LNCAP (cell line): ENCODE measurements around the gene CNGB1.

Experiments
- TF ChIP-seq, protein P1 (sequence below): fragments of 450-650 bp; IDR thresholded peaks from 2 replicates; pipeline ENCODE4 v1.5.1; 2017; ENCODE audit warnings: mild to moderate bottlenecking

Gene CNGB1

GRCh38 chr16:57987441-57988177 lies 16.7 kb upstream of the CNGB1 start:
- TF ChIP-seq, protein P1, sequence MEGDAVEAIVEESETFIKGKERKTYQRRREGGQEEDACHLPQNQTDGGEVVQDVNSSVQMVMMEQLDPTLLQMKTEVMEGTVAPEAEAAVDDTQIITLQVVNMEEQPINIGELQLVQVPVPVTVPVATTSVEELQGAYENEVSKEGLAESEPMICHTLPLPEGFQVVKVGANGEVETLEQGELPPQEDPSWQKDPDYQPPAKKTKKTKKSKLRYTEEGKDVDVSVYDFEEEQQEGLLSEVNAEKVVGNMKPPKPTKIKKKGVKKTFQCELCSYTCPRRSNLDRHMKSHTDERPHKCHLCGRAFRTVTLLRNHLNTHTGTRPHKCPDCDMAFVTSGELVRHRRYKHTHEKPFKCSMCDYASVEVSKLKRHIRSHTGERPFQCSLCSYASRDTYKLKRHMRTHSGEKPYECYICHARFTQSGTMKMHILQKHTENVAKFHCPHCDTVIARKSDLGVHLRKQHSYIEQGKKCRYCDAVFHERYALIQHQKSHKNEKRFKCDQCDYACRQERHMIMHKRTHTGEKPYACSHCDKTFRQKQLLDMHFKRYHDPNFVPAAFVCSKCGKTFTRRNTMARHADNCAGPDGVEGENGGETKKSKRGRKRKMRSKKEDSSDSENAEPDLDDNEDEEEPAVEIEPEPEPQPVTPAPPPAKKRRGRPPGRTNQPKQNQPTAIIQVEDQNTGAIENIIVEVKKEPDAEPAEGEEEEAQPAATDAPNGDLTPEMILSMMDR: no peak

- TF ChIP-seq, protein P1: no peak
Measured at GRCh38 chr16:57986196-57986595, 15.3 kb upstream of the CNGB1 start.

DNA sequence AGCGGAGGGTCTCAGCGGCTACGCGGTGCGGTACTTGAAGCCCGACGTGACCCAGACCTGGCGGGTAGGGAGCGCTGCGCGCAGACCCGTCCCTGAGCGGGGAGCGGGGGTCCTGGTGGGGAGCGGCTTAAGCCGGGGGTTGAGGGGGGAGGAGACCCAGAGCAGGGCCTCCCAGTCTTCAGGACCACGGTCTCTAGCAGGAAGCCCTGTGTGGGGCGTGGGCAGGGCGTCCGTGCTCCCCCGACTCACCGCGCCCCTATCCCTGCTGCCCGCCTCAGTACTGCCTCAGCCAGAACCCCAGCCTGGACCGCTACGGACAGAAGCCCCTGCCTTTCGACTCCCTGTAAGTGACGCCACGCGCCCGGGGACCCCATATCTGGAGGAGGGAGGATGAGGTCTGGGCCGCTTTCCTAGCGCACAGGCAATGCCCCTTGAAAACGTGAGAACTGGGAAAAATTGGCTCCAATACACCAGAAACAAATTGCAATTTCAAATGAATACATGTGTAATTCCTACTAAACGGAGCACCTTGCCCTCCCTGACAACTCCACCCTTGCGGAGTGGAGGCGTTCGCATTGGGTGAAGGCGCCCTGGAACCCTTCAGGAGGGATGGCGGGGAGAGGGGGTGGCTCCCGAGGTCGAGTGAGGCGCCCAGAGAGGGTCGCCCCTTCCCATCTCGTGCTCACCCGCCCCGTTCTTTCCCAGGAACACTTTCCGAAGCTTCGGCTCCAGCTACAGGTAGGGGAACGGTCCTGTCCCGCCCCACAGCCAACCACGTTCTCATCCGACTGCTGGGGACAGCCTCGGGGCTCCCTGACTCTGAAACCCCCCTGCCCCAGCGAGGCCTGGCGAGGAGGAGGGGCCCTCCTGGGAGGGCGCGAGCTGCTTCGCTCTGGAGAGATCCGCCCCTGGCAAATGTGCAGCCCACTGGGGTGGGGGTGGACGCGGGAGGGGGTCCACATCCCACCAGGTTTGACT lies 14.6 kb upstream of the CNGB1 start:
- TF ChIP-seq, protein P1: no peak

DNA sequence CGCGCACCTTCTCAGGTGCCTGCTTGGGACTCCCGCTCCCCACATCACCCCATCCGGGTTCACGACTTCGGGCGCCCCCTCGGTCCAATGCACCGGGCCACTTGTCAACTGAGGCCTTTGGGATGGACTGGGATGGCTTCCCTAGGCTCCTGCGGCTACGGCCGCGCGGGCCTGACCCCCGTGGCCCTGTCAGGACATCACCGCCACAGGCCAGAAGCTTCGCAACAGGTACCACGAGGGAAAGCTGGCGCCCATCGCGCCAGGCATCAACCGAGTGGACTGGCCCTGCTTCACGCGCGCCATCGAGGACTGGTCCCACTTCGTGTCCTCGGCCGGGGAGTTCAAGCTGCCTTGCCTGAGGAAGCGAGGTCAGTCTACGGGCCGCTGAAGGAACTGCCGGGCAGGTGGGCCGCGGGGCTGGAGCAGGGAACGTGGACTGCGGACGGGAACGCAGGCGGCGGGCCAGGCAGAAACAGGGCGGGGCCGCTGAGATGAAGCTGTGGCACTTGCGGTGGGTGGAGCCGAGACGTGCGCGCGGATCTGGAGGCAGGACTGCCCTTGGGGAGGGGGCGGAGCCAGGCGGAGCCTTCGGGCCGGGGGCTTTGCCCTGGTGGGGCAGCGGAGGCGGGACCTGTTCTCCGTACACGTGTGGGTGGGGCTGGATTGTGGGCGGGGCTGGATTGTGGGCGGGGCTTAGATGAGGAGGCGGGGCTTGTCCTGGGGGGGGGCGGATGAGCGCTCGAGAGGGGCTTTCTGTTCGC lies 13.7 kb upstream of the CNGB1 start:
- TF ChIP-seq, protein P1: no peak

DNA sequence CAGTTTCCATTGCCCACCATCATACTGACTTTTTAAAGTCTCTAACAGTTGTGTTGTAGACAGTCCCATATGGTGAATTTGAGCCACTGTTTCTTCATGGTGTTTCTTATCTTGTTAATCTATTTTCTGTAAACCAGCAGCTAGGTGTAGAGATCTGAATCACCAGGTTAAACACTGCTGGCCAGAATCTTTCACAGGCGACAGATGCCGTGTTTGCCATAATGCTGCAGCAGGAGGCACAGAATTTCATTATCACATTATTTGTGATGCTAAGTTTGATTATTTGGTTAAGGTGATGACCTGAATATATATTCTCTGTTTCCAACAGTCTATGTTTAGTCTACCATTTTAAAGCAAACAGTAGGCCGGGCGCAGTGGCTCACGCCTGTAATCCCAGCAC lies 11.5 kb upstream of the CNGB1 start:
- TF ChIP-seq, protein P1: no peak

DNA sequence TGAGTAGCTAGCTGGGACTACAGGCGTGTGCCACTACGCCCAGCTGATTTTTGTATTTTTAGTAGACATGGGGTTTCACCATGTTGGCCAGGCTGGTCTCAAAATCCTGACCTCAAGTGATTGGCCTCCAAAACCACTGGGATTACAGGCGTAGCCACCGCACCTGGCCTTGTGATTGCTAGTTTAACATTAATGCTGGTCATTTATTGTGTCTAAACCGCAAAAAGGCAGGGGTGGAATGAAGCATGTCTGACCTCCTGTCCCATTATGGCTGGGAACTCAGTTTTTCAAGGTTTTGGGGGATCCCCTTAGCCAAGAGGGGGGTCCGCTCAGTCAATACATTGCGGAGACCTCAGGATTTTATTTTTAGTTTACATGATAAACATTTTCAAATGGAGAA lies 10.7 kb upstream of the CNGB1 start:
- TF ChIP-seq, protein P1: no peak

DNA sequence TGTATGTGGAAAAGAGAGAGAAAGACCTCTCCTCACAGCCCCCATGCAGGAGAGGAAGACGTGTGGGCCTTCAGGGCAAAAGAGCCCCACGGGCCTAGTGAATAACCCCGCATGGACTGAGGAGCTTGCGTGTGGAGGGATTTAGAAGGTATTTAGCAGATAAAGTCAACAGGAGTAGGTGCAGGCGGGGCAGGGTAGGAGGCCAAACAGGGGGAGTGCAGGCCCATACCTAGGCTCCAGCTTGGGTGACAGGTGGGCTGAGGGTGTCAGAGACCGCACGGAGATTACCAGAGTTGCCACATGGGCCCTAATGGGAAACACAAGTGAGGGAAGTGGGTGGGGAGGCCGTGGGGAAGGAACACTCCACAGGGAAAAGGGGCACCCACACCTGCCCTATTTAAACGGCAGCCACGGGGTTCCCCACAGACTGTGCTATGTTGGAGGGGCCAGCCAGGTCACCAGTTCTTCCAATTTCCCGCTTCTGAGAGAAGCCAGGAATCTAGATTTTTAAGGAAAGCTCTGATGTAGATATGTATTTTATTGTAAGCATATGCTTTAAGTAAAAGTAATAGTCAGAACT lies 8.2 kb upstream of the CNGB1 start:
- TF ChIP-seq, protein P1: no peak
